Neural progenitor cell (in vitro differentiated cells): ENCODE results near the gene PYGM.

Experiments
- CTCF ChIP-seq: fragments of 200-600 bp; sonication (generic); IDR thresholded peaks from 2 replicates; pipeline ENCODE4 v1.5.1; 2017; ENCODE audit warnings: antibody characterized with exemption, mild to moderate bottlenecking
- EZH2 ChIP-seq: fragments of 200-600 bp; sonication (generic); IDR thresholded peaks from 2 replicates; pipeline ENCODE4 v1.6.1; 2017; ENCODE audit warnings: antibody characterized with exemption, mild to moderate bottlenecking, moderate library complexity
- EZH2phosphoT487 ChIP-seq: fragments of 200-600 bp; sonication (generic); IDR thresholded peaks from 2 replicates; pipeline ENCODE4 v1.6.1; 2017; ENCODE audit warnings: antibody characterized with exemption

- TF ChIP-seq CTCF (no peak), EZH2 (no peak), EZH2phosphoT487 (no peak)
Measured at GRCh38 chr11:64754124-64754918, 5.5 kb downstream of the PYGM start.
